H1 (cell line): ENCODE data around the gene KIF11. TPM values are rescaled to one million over a fixed set of nuclear protein-coding genes. Genes with fewer than 3 reads are reported as not detected.

Source experiments
- CTCF ChIA-PET: fragments of 300-600 bp; sonication (Branson Sonifier 250); formaldehyde crosslinking; loops from one replicate; lab custom pipeline; 2021; ENCODE audit not compliant: partially characterized antibody; lab: Charles Lee
- POLR2A ChIA-PET: fragments of 300-600 bp; sonication (Branson Sonifier 250); formaldehyde crosslinking; loops from one replicate; lab custom pipeline; 2021; ENCODE audit warnings: inconsistent platforms; ENCODE audit not compliant: partially characterized antibody; lab: Charles Lee
- DNase-seq, 2 experiments: peaks; one replicate each; pipeline versions ENCODE4 v3.0.0 to v3.0.0-alpha.2; 2010 to 2022; ENCODE audit warnings: low spot score in 2 of 2, low read depth in 1 of 2, mixed read lengths in 1 of 2
- FAIRE-seq: peaks from 2 replicates; lab custom pipeline; 2011; peaks lifted over from hg19 to GRCh38; lab: Jason Lieb, UNC
- H2AFZ ChIP-seq: 2 replicates; pipeline ENCODE4 v1.8.1; 2012; ENCODE audit warnings: low read length, inconsistent platforms
- H2AK5ac ChIP-seq: 2 replicates; pipeline ENCODE4 v1.6.1; 2013; ENCODE audit warnings: low read depth, low read length
- H2BK120ac ChIP-seq: replicated peaks from 2 replicates; pipeline ENCODE3; 2013; ENCODE audit warnings: low read depth, low read length, inconsistent platforms
- H2BK12ac ChIP-seq: 2 replicates; pipeline ENCODE4 v1.6.1; 2013; ENCODE audit warnings: low read depth, low read length
- H2BK15ac ChIP-seq: 2 replicates; pipeline ENCODE4 v1.6.1; 2013; ENCODE audit warnings: low read length
- H2BK20ac ChIP-seq: 2 replicates; pipeline ENCODE4 v1.6.1; 2013; ENCODE audit warnings: low read length
- H2BK5ac ChIP-seq: 2 replicates; pipeline ENCODE4 v1.6.1; 2013; ENCODE audit warnings: low read depth, low read length
- H3K14ac ChIP-seq: 2 replicates; pipeline ENCODE4 v1.6.1; 2013; ENCODE audit warnings: inconsistent platforms; ENCODE audit not compliant: insufficient read length
- H3K18ac ChIP-seq: 2 replicates; pipeline ENCODE4 v1.6.1; 2013; ENCODE audit warnings: low read length; ENCODE audit errors: extremely low read depth
- H3K23ac ChIP-seq: 2 replicates; pipeline ENCODE4 v1.6.1; 2013; ENCODE audit warnings: inconsistent platforms; ENCODE audit not compliant: insufficient read length
- H3K23me2 ChIP-seq: 2 replicates; pipeline ENCODE4 v1.6.1; 2013; ENCODE audit warnings: low read depth, low read length
- H3K27ac ChIP-seq: 2 replicates; pipeline ENCODE4 v1.6.1; 2011; ENCODE audit warnings: low read depth, low read length, inconsistent platforms
- H3K27me3 ChIP-seq, 4 experiments: replicated peaks in 1 of 4; 1 replicate in 1 of 4; 2 replicates in 3 of 4; pipeline versions ENCODE4 v1.6.1 to v1.8.1; 2011 to 2013; ENCODE audit warnings: low read length in 3 of 4, mild to moderate bottlenecking in 3 of 4, inconsistent platforms in 2 of 4, mixed read lengths in 2 of 4, moderate library complexity in 1 of 4; ENCODE audit not compliant: control insufficient read depth in 3 of 4, insufficient read depth in 3 of 4; ENCODE audit errors: extremely low read depth in 1 of 4
- H3K36me3 ChIP-seq, 4 experiments: 2 replicates each; pipeline versions ENCODE4 v1.6.1 to v1.8.1; 2011 to 2013; ENCODE audit warnings: mild to moderate bottlenecking in 4 of 4, low read length in 3 of 4, moderate library complexity in 2 of 4, control low read depth in 1 of 4, inconsistent platforms in 1 of 4; ENCODE audit not compliant: insufficient read depth in 4 of 4, control insufficient read depth in 2 of 4
- H3K4ac ChIP-seq: replicated peaks from 2 replicates; pipeline ENCODE3; 2013; ENCODE audit warnings: low read length, low read depth, mixed read lengths, inconsistent platforms; ENCODE audit not compliant: insufficient read length
- H3K4me1 ChIP-seq, 4 experiments: replicated peaks in 1 of 4; 1 replicate in 1 of 4; 2 replicates in 3 of 4; pipeline versions ENCODE4 v1.6.1 to v1.8.1; 2011 to 2013; ENCODE audit warnings: low read length in 3 of 4, inconsistent platforms in 2 of 4, mixed read lengths in 1 of 4; ENCODE audit not compliant: insufficient read depth in 4 of 4, control insufficient read depth in 3 of 4
- H3K4me2 ChIP-seq, 2 experiments: 2 replicates each; pipeline versions ENCODE4 v1.6.1 to v1.8.1; 2011 to 2013; ENCODE audit warnings: low read depth in 2 of 2, low read length in 2 of 2, control low read depth in 1 of 2, inconsistent platforms in 1 of 2, mild to moderate bottlenecking in 1 of 2; ENCODE audit not compliant: insufficient read depth in 1 of 2
- H3K4me3 ChIP-seq, 4 experiments: fragments of 200-600, 300-600 bp in 1 of 4; sonication (generic), shearing (Covaris generic), sonication (Bioruptor Twin) in 1 of 4; 2 replicates each; pipeline versions ENCODE4 v1.5.1 to v1.8.1; 2011 to 2016; ENCODE audit warnings: low read length in 4 of 4, low read depth in 3 of 4, control low read depth in 2 of 4, inconsistent platforms in 2 of 4, mild to moderate bottlenecking in 2 of 4, mixed read lengths in 1 of 4, moderate library complexity in 1 of 4; ENCODE audit not compliant: insufficient read depth in 2 of 4; ENCODE audit errors: extremely low read depth in 1 of 4
- H3K56ac ChIP-seq: replicated peaks from 2 replicates; pipeline ENCODE3; 2013; ENCODE audit warnings: low read depth, mild to moderate bottlenecking, mixed read lengths, low read length, inconsistent platforms; ENCODE audit not compliant: insufficient read length
- H3K79me1 ChIP-seq: 2 replicates; pipeline ENCODE4 v1.6.1; 2013; ENCODE audit warnings: low read depth, low read length, control low read depth
- H3K79me2 ChIP-seq, 2 experiments: 2 replicates each; pipeline versions ENCODE4 v1.6.1 to v1.8.1; 2012 to 2013; ENCODE audit warnings: low read length in 2 of 2, mild to moderate bottlenecking in 2 of 2, inconsistent platforms in 1 of 2; ENCODE audit not compliant: insufficient read depth in 2 of 2, control insufficient read depth in 1 of 2
- H3K9ac ChIP-seq, 4 experiments: replicated peaks in 1 of 4; 1 replicate in 1 of 4; 2 replicates in 3 of 4; pipeline versions ENCODE4 v1.6.1 to v1.8.1; 2011 to 2013; ENCODE audit warnings: low read depth in 3 of 4, low read length in 3 of 4, control low read depth in 2 of 4, mild to moderate bottlenecking in 2 of 4, moderate library complexity in 2 of 4, inconsistent platforms in 1 of 4; ENCODE audit errors: extremely low read depth in 1 of 4
- H3K9me3 ChIP-seq, 2 experiments: 2 replicates each; pipeline versions ENCODE4 v1.6.1 to v1.8.1; 2012 to 2013; ENCODE audit warnings: mild to moderate bottlenecking in 2 of 2, moderate library complexity in 2 of 2, control low read depth in 1 of 2, inconsistent platforms in 1 of 2, low read depth in 1 of 2, low read length in 1 of 2, mixed read lengths in 1 of 2; ENCODE audit not compliant: insufficient read depth in 2 of 2
- H4K20me1 ChIP-seq, 2 experiments: replicated peaks in 1 of 2; 2 replicates each; pipeline versions ENCODE3 to v1.8.1; 2011 to 2013; ENCODE audit warnings: inconsistent platforms in 2 of 2, low read length in 2 of 2, mild to moderate bottlenecking in 1 of 2; ENCODE audit not compliant: insufficient read depth in 2 of 2, control insufficient read depth in 1 of 2
- H4K5ac ChIP-seq: 2 replicates; pipeline ENCODE4 v1.6.1; 2013; ENCODE audit warnings: low read length, low read depth, mixed read lengths, inconsistent platforms; ENCODE audit not compliant: insufficient read length
- H4K8ac ChIP-seq: 2 replicates; pipeline ENCODE4 v1.8.0; 2013; ENCODE audit warnings: mild to moderate bottlenecking, moderate library complexity, low read length, inconsistent platforms; ENCODE audit not compliant: insufficient read depth; ENCODE audit errors: extremely low read depth
- H4K91ac ChIP-seq: replicated peaks from 2 replicates; pipeline ENCODE3; 2013; ENCODE audit warnings: low read length, mixed read lengths, inconsistent platforms; ENCODE audit not compliant: insufficient read length
- ATF2 ChIP-seq: IDR thresholded peaks from 2 replicates; pipeline ENCODE4 v1.6.1; 2012; ENCODE audit warnings: low read length, inconsistent platforms
- E2F6 ChIP-seq: IDR thresholded peaks from 2 replicates; pipeline ENCODE4 v1.6.1; 2012; ENCODE audit warnings: inconsistent platforms
- HDAC6 ChIP-seq: IDR thresholded peaks from one replicate; pipeline ENCODE4 v1.7.1; 2012; ENCODE audit warnings: low read depth, mild to moderate bottlenecking, inconsistent platforms, low read length, moderate library complexity
- KDM1A ChIP-seq: fragments of 200-600, 300-600 bp; sonication (generic); IDR thresholded peaks from 2 replicates; pipeline ENCODE4 v1.7.1; 2016; ENCODE audit warnings: mild to moderate bottlenecking, low read length, borderline replicate concordance
- KDM4A ChIP-seq: IDR thresholded peaks from one replicate; pipeline ENCODE4 v1.7.1; 2012; ENCODE audit warnings: low read depth, mild to moderate bottlenecking, moderate library complexity, low read length, inconsistent platforms; ENCODE audit not compliant: severe bottlenecking
- MAFK ChIP-seq: IDR thresholded peaks from 2 replicates; pipeline ENCODE4 v1.6.1; 2012; ENCODE audit warnings: low read depth, mild to moderate bottlenecking, improper control_type of control experiment, low read length
- SP1 ChIP-seq: IDR thresholded peaks from 2 replicates; pipeline ENCODE4 v1.6.1; 2011; ENCODE audit warnings: low read depth, low read length
- SP4 ChIP-seq: IDR thresholded peaks from 2 replicates; pipeline ENCODE4 v1.6.1; 2012; ENCODE audit warnings: low read length, inconsistent platforms
- SUZ12 ChIP-seq: fragments of 200-600 bp; sonication (generic); IDR thresholded peaks from 2 replicates; pipeline ENCODE4 v1.6.1; 2012; ENCODE audit warnings: mild to moderate bottlenecking, inconsistent platforms, low read length, moderate library complexity, mixed read lengths
- TBP ChIP-seq: IDR thresholded peaks from 2 replicates; pipeline ENCODE4 v1.6.1; 2011; ENCODE audit warnings: low read depth, low read length, improper control_type of control experiment
- TEAD4 ChIP-seq: IDR thresholded peaks from 2 replicates; pipeline ENCODE4 v1.6.1; 2012; ENCODE audit warnings: low read depth, low read length, inconsistent platforms, mixed read lengths
- USF2 ChIP-seq: IDR thresholded peaks from 2 replicates; pipeline ENCODE4 v1.6.1; 2011; ENCODE audit warnings: low read length, improper control_type of control experiment
- WGBS, 2 experiments: shearing (Covaris generic) in 1 of 2; methylation state at CpG; one replicate each; pipeline versions ENCODE4 v1.1.6 to v1.1.7; 2013 to 2015; ENCODE audit warnings: low lambda C conversion rate in 2 of 2, mixed read lengths in 2 of 2, inconsistent platforms in 1 of 2, low coverage in 1 of 2, missing lambda C conversion rate in 1 of 2; ENCODE audit not compliant: insufficient replicate concordance in 2 of 2, insufficient coverage in 1 of 2, insufficient read length in 1 of 2; ENCODE audit errors: extremely low coverage in 1 of 2, missing lambda C conversion rate in 1 of 2; 5-methylcytosine and 5-hydroxymethylcytosine counted together
- polyA plus RNA-seq, 7 experiments: library from polyadenylated mRNA; depleted of rRNA in 3 of 7; stranded (reverse) in 5 of 7; unstranded in 2 of 7; fragments of >200 nt in 5 of 7; fragments of 200-250 nt in 2 of 7; gene quantifications; 1 replicate in 5 of 7; 2 replicates in 1 of 7; 4 replicates in 1 of 7; pipeline versions ENCODE4 v1.2.1 to v1.2.3, GENCODE V29; 2011 to 2013; ENCODE audit warnings: missing spikeins in 2 of 7, mixed read lengths in 2 of 7
- total RNA-seq: library from RNA; stranded (reverse); fragmentation: NEBNext Ultra II Directional; extraction: Animal tissue kit (Norgen Biotek cat#: 25700); gene quantifications from 2 replicates; pipeline ENCODE4 v1.2.1, GENCODE V29; 2021

The KIF11 gene
- total and polyA plus RNA-seq, 2 of the 8 experiments (the other 6 are each of a cell fraction or from before 2014, with no cell fraction given): 11.1 to 59.2 TPM

- Histone ChIP-seq H3K9ac (no peak overlapping the region), H3K23me2 (no peaks in the 10 kb centered on the region), H2BK120ac (no peak overlapping the region), H3K27me3 (no peaks in the 10 kb centered on the region), H3K18ac (no peak overlapping the region), H2BK20ac (no peak overlapping the region), H2BK5ac (no peak overlapping the region), H3K79me1 (no peaks in the 10 kb centered on the region), H3K23ac (no peak overlapping the region), H3K4me3 (no peak overlapping the region), H2AFZ (no peak overlapping the region), H4K91ac (no peak overlapping the region), H4K8ac (no peak overlapping the region), H4K5ac (no peak overlapping the region), H3K9me3 (peaks cover 0 to 5% of the 10 kb centered on the region in 2 experiments; a peak in 2 of 4 replicates), H3K79me2 (no peaks in the 10 kb centered on the region), H3K14ac (no peak overlapping the region), H2BK15ac (no peak overlapping the region), H2AK5ac (no peak overlapping the region), H3K56ac (no peak overlapping the region), H3K4ac (no peak overlapping the region), H3K36me3 (no peaks in the 10 kb centered on the region), H3K27ac (no peak overlapping the region), H3K4me1 (no peaks in the 10 kb centered on the region), H4K20me1 (no peaks in the 10 kb centered on the region), H3K4me2 (no peak overlapping the region), H2BK12ac (no peak overlapping the region)
- ChIA-PET POLR2A (interaction anchor here (0.9 kb wide), 1 partner anchor 23 kb away, joined by 5 read pairs; no protein-coding TSS in a partner anchor), CTCF (no interaction called here)
- no peak for FAIRE-seq
- 91% methylated on average over 5 of the region's 5 CpGs; no CpG with 5 or more reads in 1 of the 2 experiments for WGBS, 2 experiments
- DNase-seq: no peak
- TF ChIP-seq SP1 (no peak), SUZ12 (no peak), KDM1A (no peak), ATF2 (no peak), USF2 (no peak), E2F6 (no peak), SP4 (no peak), HDAC6 (no peak), TBP (no peak), MAFK (no peak), KDM4A (no peak), TEAD4 (no peak)
Measured at GRCh38 chr10:92678206-92678605, 85.3 kb downstream of the KIF11 start.
